Measurements from ENCODE around the gene CLEC4E.

The CLEC4E gene

GRCh38 chr12:8491646-8492530 is 48.8 kb downstream of the CLEC4E start:
- TF ChIP-seq CTCF (IDR thresholded peaks at IDR 0.05; ENCODE audit: low read length, missing control alignments): no peak
- DNase-seq (ENCODE audit: low read depth): no peak
- no peak overlapping the region for H3K4me3 ChIP-seq (replicated peaks; ENCODE audit: low read depth, low read length)
